SK-N-SH treated with all-trans-retinoic acid at 6 μM for 48 hours (cell line): Measurements from ENCODE around the gene SPCS2.

Experiments
- ATAC-seq: fragments of 200-7000 bp; cut with Tn5 transposase; 3 replicates; pipeline ENCODE4 v1.9.1; 2020; ENCODE audit warnings: mild to moderate bottlenecking, moderate library complexity
- ARNTL ChIP-seq: fragments of 450-650 bp; formaldehyde crosslinking; IDR thresholded peaks from 2 replicates; pipeline ENCODE4 v1.5.0; 2020; ENCODE audit warnings: low read depth, mild to moderate bottlenecking, moderate library complexity, borderline replicate concordance
- BACH2 ChIP-seq: fragments of 250-450 bp; sonication (Bioruptor Pico); IDR thresholded peaks from 2 replicates; pipeline ENCODE4 v1.9.0; 2021; ENCODE audit warnings: mild to moderate bottlenecking, borderline replicate concordance
- CREB5 ChIP-seq: fragments of 250-450 bp; sonication (Bioruptor Pico); IDR thresholded peaks from 2 replicates; pipeline ENCODE4 v1.5.1; 2020; ENCODE audit warnings: low read depth, mild to moderate bottlenecking, moderate library complexity
- CSDC2 ChIP-seq: fragments of 250-450 bp; sonication (Bioruptor Pico); IDR thresholded peaks from 2 replicates; pipeline ENCODE4 v1.5.0; 2020; ENCODE audit warnings: mild to moderate bottlenecking, moderate library complexity
- CSRNP3 ChIP-seq: fragments of 250-450 bp; sonication (Bioruptor Pico); IDR thresholded peaks from 2 replicates; pipeline ENCODE4 v1.5.1; 2021; ENCODE audit warnings: mild to moderate bottlenecking, moderate library complexity
- GLIS3 ChIP-seq: fragments of 250-450 bp; sonication (Bioruptor Pico); IDR thresholded peaks from 2 replicates; pipeline ENCODE4 v1.5.0; 2020; ENCODE audit warnings: mild to moderate bottlenecking, moderate library complexity
- ISL1 ChIP-seq: fragments of 250-450 bp; sonication (Bioruptor Pico); IDR thresholded peaks from 2 replicates; pipeline ENCODE4 v2.1.2; 2022; ENCODE audit warnings: mild to moderate bottlenecking, moderate library complexity
- OSR1 ChIP-seq: fragments of 250-450 bp; sonication (Bioruptor Pico); IDR thresholded peaks from 2 replicates; pipeline ENCODE4 v1.8.0; 2022; ENCODE audit warnings: moderate library complexity, mild to moderate bottlenecking, inconsistent platforms
- PATZ1 ChIP-seq: fragments of 250-450 bp; sonication (Bioruptor Pico); IDR thresholded peaks from 2 replicates; pipeline ENCODE4 v1.8.0; 2020; ENCODE audit warnings: mild to moderate bottlenecking, moderate library complexity, borderline replicate concordance
- PPARA ChIP-seq: fragments of 250-450 bp; sonication (Bioruptor Pico); IDR thresholded peaks from 2 replicates; pipeline ENCODE4 v1.5.0; 2020; ENCODE audit warnings: mild to moderate bottlenecking, borderline replicate concordance
- RARB ChIP-seq: fragments of 250-450 bp; sonication (Bioruptor Pico); IDR thresholded peaks from 2 replicates; pipeline ENCODE4 v1.8.0; 2021; ENCODE audit warnings: mild to moderate bottlenecking, moderate library complexity
- SNAI2 ChIP-seq: fragments of 250-450 bp; sonication (Bioruptor Pico); IDR thresholded peaks from 2 replicates; pipeline ENCODE4 v1.5.0; 2020; ENCODE audit warnings: mild to moderate bottlenecking, moderate library complexity
- TCF4 ChIP-seq: fragments of 250-450 bp; sonication (Bioruptor Pico); IDR thresholded peaks from 2 replicates; pipeline ENCODE4 v1.8.0; 2021; ENCODE audit warnings: mild to moderate bottlenecking, moderate library complexity, borderline replicate concordance
- TOX ChIP-seq: fragments of 250-450 bp; sonication (Bioruptor Pico); IDR thresholded peaks from 2 replicates; pipeline ENCODE4 v1.8.0; 2021; ENCODE audit warnings: mild to moderate bottlenecking, moderate library complexity, borderline replicate concordance
- TSHZ2 ChIP-seq: fragments of 250-450 bp; sonication (Bioruptor Pico); IDR thresholded peaks from 2 replicates; pipeline ENCODE4 v1.5.0; 2020; ENCODE audit warnings: mild to moderate bottlenecking, moderate library complexity
- ZC3H10 ChIP-seq: fragments of 250-450 bp; sonication (Bioruptor Pico); IDR thresholded peaks from 2 replicates; pipeline ENCODE4 v1.5.1; 2021; ENCODE audit warnings: mild to moderate bottlenecking, moderate library complexity
- ZFP3 ChIP-seq: fragments of 250-450 bp; sonication (Bioruptor Pico); IDR thresholded peaks from 2 replicates; pipeline ENCODE4 v1.5.0; 2020; ENCODE audit warnings: mild to moderate bottlenecking, moderate library complexity
- ZFP30 ChIP-seq: fragments of 450-650 bp; formaldehyde crosslinking; IDR thresholded peaks from 2 replicates; pipeline ENCODE4 v1.5.0; 2022; ENCODE audit warnings: mild to moderate bottlenecking, moderate library complexity
- ZNF565 ChIP-seq: fragments of 450-650 bp; formaldehyde crosslinking; conservative IDR thresholded peaks from 2 replicates; pipeline ENCODE4 v1.5.0; 2020; ENCODE audit warnings: low read depth, mild to moderate bottlenecking, moderate library complexity
- ZNF70 ChIP-seq: fragments of 450-650 bp; formaldehyde crosslinking; IDR thresholded peaks from 2 replicates; pipeline ENCODE4 v1.5.0; 2020; ENCODE audit warnings: mild to moderate bottlenecking, moderate library complexity
- ZNF8 ChIP-seq: fragments of 450-650 bp; formaldehyde crosslinking; IDR thresholded peaks from 2 replicates; pipeline ENCODE4 v1.5.0; 2020; ENCODE audit warnings: mild to moderate bottlenecking, moderate library complexity
- TF ChIP-seq, protein P1 (sequence below): fragments of 250-450 bp; sonication (Bioruptor Pico); IDR thresholded peaks from 2 replicates; pipeline ENCODE4 v1.8.0; 2021; ENCODE audit warnings: low read depth, mild to moderate bottlenecking, moderate library complexity, borderline replicate concordance

The SPCS2 gene

DNA sequence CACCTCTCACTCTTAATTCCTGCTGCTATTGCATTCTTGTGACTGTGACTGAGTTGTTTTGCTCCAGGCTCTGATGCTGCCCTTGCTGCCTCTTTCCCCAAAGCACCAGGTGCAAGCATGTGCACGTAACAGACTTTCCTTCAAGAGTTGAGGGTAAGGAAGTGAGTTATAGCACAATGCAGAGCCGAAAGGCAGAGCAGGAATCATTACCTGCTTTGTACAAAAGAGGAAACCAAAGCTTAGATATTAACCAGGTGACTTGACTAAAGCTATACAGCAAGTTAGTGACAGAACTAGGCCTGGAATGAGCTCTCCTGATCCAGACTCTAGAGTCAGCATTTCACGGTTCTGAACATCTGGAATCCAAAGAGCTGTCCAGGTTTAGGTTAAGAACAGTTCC is 73.2 kb downstream of the SPCS2 start:
- ATAC-seq, result no peak
- TF ChIP-seq RARB (CRISPR knock-in tag), result no peak
- no peak for TF ChIP-seq PATZ1 (CRISPR knock-in tag)
- TF ChIP-seq, protein P1, sequence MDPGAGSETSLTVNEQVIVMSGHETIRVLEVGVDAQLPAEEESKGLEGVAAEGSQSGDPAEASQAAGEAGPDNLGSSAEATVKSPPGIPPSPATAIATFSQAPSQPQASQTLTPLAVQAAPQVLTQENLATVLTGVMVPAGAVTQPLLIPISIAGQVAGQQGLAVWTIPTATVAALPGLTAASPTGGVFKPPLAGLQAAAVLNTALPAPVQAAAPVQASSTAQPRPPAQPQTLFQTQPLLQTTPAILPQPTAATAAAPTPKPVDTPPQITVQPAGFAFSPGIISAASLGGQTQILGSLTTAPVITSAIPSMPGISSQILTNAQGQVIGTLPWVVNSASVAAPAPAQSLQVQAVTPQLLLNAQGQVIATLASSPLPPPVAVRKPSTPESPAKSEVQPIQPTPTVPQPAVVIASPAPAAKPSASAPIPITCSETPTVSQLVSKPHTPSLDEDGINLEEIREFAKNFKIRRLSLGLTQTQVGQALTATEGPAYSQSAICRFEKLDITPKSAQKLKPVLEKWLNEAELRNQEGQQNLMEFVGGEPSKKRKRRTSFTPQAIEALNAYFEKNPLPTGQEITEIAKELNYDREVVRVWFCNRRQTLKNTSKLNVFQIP (CRISPR knock-in tag), result no peak
- TF ChIP-seq OSR1 (CRISPR knock-in tag), result no peak
- TF ChIP-seq GLIS3 (CRISPR knock-in tag), result no peak
- TF ChIP-seq ZC3H10 (CRISPR knock-in tag), result no peak
- TF ChIP-seq ISL1 (CRISPR knock-in tag), result no peak
- TF ChIP-seq CREB5, result no peak
- TF ChIP-seq PPARA, result no peak
- no peak for TF ChIP-seq ZFP3 (CRISPR knock-in tag)
- TF ChIP-seq ZNF8, result no peak
- no peak for TF ChIP-seq CSRNP3 (CRISPR knock-in tag)
- TF ChIP-seq ZNF70 (CRISPR knock-in tag), result no peak
- TF ChIP-seq BACH2 (CRISPR knock-in tag), result no peak
- no peak for TF ChIP-seq TOX
- no peak for TF ChIP-seq TCF4
- TF ChIP-seq SNAI2 (CRISPR knock-in tag), result no peak
- no peak for TF ChIP-seq ZNF565
- TF ChIP-seq TSHZ2 (CRISPR knock-in tag), result no peak
- no peak for TF ChIP-seq CSDC2

DNA sequence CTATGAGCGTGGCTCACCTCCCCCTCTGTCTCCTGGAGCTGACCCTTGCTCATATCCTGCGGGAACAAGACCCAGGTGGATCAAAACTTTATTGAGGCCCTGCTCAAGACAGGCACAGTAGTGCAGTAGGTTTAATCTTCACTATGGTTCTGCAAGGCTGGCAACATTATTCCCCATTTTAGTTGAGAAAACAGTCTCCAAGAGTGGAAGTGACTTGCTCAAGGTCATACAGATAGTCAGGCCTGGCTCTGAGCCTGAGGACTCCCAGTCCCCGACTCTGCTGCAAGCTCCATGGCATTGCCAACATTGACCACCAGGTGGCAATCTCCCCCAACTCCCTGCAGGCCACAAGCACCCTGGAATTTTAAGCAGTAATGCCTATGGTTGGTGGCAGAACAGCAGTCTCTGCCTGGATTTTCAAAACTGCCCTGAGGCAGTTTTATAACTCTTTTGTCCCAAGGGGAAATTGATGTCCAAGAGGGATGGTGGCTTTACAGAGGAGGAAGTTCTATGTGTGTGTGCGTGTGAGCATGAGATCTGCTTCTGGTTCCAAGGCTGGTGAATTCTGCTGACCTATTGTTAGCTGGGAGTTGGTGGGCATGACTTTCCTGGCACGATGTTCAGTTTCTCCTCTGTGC is 73.8 kb downstream of the SPCS2 start:
- ATAC-seq, result peak; percentile 100
- TF ChIP-seq ZNF8, result no peak
- no peak for TF ChIP-seq ZFP3 (CRISPR knock-in tag)
- no peak for TF ChIP-seq ARNTL
- no peak for TF ChIP-seq PATZ1 (CRISPR knock-in tag)
- TF ChIP-seq GLIS3 (CRISPR knock-in tag), result no peak
- TF ChIP-seq ISL1 (CRISPR knock-in tag), result no peak
- no peak for TF ChIP-seq BACH2 (CRISPR knock-in tag)
- TF ChIP-seq, protein P1 (CRISPR knock-in tag), result no peak
- no peak for TF ChIP-seq ZC3H10 (CRISPR knock-in tag)
- TF ChIP-seq PPARA, result no peak
- TF ChIP-seq TOX, result no peak
- TF ChIP-seq SNAI2 (CRISPR knock-in tag), result no peak
- TF ChIP-seq CREB5, result no peak
- TF ChIP-seq ZFP30 (CRISPR knock-in tag), result no peak
